ENCODE measurements around the gene PPP3CA. TPM values are rescaled to one million over a fixed set of nuclear protein-coding genes. Genes with fewer than 3 reads are reported as not detected.

Gene PPP3CA
- total and polyA plus RNA-seq, 2 of the 8 experiments (the other 6 are each of a cell fraction or from before 2014, with no cell fraction given) = 7.9 to 35.0 TPM

- Histone ChIP-seq H3K56ac (replicated peaks; ENCODE audit: insufficient read length, low read depth, low read length) (no peak overlapping the region), H2AK5ac (ENCODE audit: low read depth, low read length) (no peak overlapping the region), H3K9ac (replicated peaks in 1 of 4; ENCODE audit: extremely low read depth in 1 of 4, low read depth in 3 of 4, low read length in 3 of 4) (no peak overlapping the region), H4K5ac (ENCODE audit: insufficient read length, low read depth, low read length) (no peak overlapping the region), H2BK5ac (ENCODE audit: low read depth, low read length) (no peak overlapping the region), H2BK12ac (ENCODE audit: low read depth, low read length) (no peak overlapping the region), H2BK15ac (ENCODE audit: low read length) (no peak overlapping the region), H3K4me3 (ENCODE audit: extremely low read depth in 1 of 4, insufficient read depth in 2 of 4, low read depth in 3 of 4, low read length in 4 of 4) (no peak overlapping the region), H3K27me3 (replicated peaks in 1 of 4; ENCODE audit: control insufficient read depth in 3 of 4, extremely low read depth in 1 of 4, insufficient read depth in 3 of 4, low read length in 3 of 4) (no peaks in the 10 kb centered on the region), H3K23ac (ENCODE audit: insufficient read length) (no peak overlapping the region), H3K14ac (ENCODE audit: insufficient read length) (no peak overlapping the region), H3K4ac (replicated peaks; ENCODE audit: insufficient read length, low read depth, low read length) (no peak overlapping the region), H3K4me1 (replicated peaks in 1 of 4; ENCODE audit: control insufficient read depth in 3 of 4, insufficient read depth in 4 of 4, low read length in 3 of 4) (peaks cover 3 to 17% (median 7%) of the 10 kb centered on the region in 4 experiments), H3K9me3 (ENCODE audit: insufficient read depth in 2 of 2, low read depth in 1 of 2, low read length in 1 of 2) (no peaks in the 10 kb centered on the region), H3K27ac (ENCODE audit: low read depth, low read length) (no peak overlapping the region), H4K91ac (replicated peaks; ENCODE audit: insufficient read length, low read length) (no peak overlapping the region), H3K4me2 (ENCODE audit: insufficient read depth in 1 of 2, low read depth in 2 of 2, low read length in 2 of 2) (no peak overlapping the region), H3K79me1 (ENCODE audit: low read depth, low read length) (no peaks in the 10 kb centered on the region; the same call in 1 of the 2 replicates), H2BK20ac (ENCODE audit: low read length) (no peak overlapping the region), H2BK120ac (replicated peaks; ENCODE audit: low read depth, low read length) (no peak overlapping the region), H4K20me1 (replicated peaks in 1 of 2; ENCODE audit: control insufficient read depth in 1 of 2, insufficient read depth in 2 of 2, low read length in 2 of 2) (no peaks in the 10 kb centered on the region), H3K79me2 (ENCODE audit: control insufficient read depth in 1 of 2, insufficient read depth in 2 of 2, low read length in 2 of 2) (peaks cover 0 to 74% of the 10 kb centered on the region in 2 experiments; a peak in 3 of 4 replicates), H3K23me2 (ENCODE audit: low read depth, low read length) (no peaks in the 10 kb centered on the region; the same call in 1 of the 2 replicates), H4K8ac (ENCODE audit: extremely low read depth, insufficient read depth, low read length) (no peak overlapping the region), H3K36me3 (ENCODE audit: control insufficient read depth in 2 of 4, insufficient read depth in 4 of 4, low read length in 3 of 4) (no peaks in the 10 kb centered on the region), H3K18ac (ENCODE audit: extremely low read depth, low read length) (no peak overlapping the region), H2AFZ (ENCODE audit: low read length) (no peak overlapping the region)
- ChIA-PET POLR2A (ENCODE audit: partially characterized antibody) (interaction anchor here (1.0 kb wide), 1 partner anchor 27 kb away, joined by 3 read pairs; no protein-coding TSS in a partner anchor), CTCF (ENCODE audit: partially characterized antibody) (interaction anchor here (0.5 to 1.1 kb wide), 4 partner anchors 15 to 233 kb away, joined by 3 to 4 read pairs (median 3); no protein-coding TSS in a partner anchor)
- DNase-seq (ENCODE audit: low read depth in 1 of 2, low spot score in 2 of 2) (no peak), FAIRE-seq (no peak)
- WGBS, 2 experiments (ENCODE audit: extremely low coverage in 1 of 2, insufficient coverage in 1 of 2, insufficient read length in 1 of 2, insufficient replicate concordance in 2 of 2, low coverage in 1 of 2, low lambda C conversion rate in 2 of 2, missing lambda C conversion rate in 1 of 2) = 85% methylated on average over 4 of the region's 4 CpGs; no CpG with 5 or more reads in 1 of the 2 experiments
- TF ChIP-seq SAP30 (IDR thresholded peaks at IDR 0.05; ENCODE audit: insufficient read depth, insufficient replicate concordance, low read length) = no peak
- no peak for TF ChIP-seq RFX5 (IDR thresholded peaks at IDR 0.05; ENCODE audit: borderline replicate concordance, low read depth, low read length)
- no peak for TF ChIP-seq CTBP2 (IDR thresholded peaks at IDR 0.05; ENCODE audit: borderline replicate concordance, insufficient read depth, insufficient read length, low read length)
- TF ChIP-seq GTF2F1 (IDR thresholded peaks at IDR 0.05; ENCODE audit: borderline replicate concordance, low read depth, low read length) = no peak
- TF ChIP-seq ZNF274 (IDR thresholded peaks at IDR 0.05; ENCODE audit: borderline replicate concordance, extremely low read depth, low read length) = no peak
- TF ChIP-seq E2F6 (IDR thresholded peaks at IDR 0.05) = no peak
- TF ChIP-seq SIN3A (conservative IDR thresholded peaks at IDR 0.05 in 1 of 2, IDR thresholded peaks at IDR 0.05 in 1 of 2; ENCODE audit: low read depth in 1 of 2, low read length in 2 of 2) = no peak
- TF ChIP-seq CEBPB (IDR thresholded peaks at IDR 0.05; ENCODE audit: low read depth, low read length) = no peak
- TF ChIP-seq YY1 (IDR thresholded peaks at IDR 0.05; ENCODE audit: low read depth, low read length) = no peak
- no peak for TF ChIP-seq ATF3 (IDR thresholded peaks at IDR 0.05; ENCODE audit: insufficient read depth, low read depth, low read length)
- TF ChIP-seq TBP (IDR thresholded peaks at IDR 0.05; ENCODE audit: low read depth, low read length) = no peak
- no peak for TF ChIP-seq CHD1 (IDR thresholded peaks at IDR 0.05; ENCODE audit: low read depth, low read length)
These were observed 25.8 kb downstream of the PPP3CA start for GRCh38 chr4:101321481-101322042.

Measured in H1 (cell line).